Cardiac fibroblast (primary cell): ENCODE results near the gene MAVS.

ENCODE experiments used
- DNase-seq, 2 donors: peaks; one replicate each; pipeline versions ENCODE4 v3.0.0 to v3.0.0-alpha.2; 2010; ENCODE audit warnings: low read depth in 2 of 2
- H3K4me3 ChIP-seq, 2 donors: replicated peaks in 1 of 2; 1 replicate in 1 of 2; 2 replicates in 1 of 2; pipeline ENCODE4 v1.5.1; 2011; ENCODE audit warnings: low read depth in 2 of 2, low read length in 2 of 2, mild to moderate bottlenecking in 2 of 2, moderate library complexity in 1 of 2
- TF ChIP-seq, protein P1 (sequence below): IDR thresholded peaks from one replicate; pipeline ENCODE4 v1.5.1; 2011; ENCODE audit warnings: low read depth, mild to moderate bottlenecking, low read length, inconsistent platforms

Gene MAVS

DNA sequence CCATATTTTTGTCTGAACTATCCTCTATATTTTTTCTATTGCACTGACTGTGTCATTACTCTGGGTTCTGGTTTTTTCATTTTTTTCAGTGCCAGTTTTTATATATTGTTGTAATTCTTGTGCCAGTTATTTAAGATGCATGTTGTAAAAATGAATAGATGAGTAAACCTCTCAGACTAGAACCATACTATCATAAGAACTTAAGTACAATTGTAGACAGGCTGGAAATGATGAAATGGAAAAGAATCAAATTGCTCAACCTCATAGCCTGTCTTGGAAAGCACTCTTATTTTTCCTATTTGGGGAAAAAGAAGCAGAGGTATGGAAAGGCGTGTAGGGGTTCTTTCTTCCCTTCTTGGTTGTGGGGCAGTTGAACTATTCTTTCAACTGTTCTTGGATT, 72.7 kb downstream of the MAVS start:
- DNase-seq: peak; percentile 77 to 83
- H3K4me3 ChIP-seq: no peak overlapping the region
- TF ChIP-seq, protein P1, sequence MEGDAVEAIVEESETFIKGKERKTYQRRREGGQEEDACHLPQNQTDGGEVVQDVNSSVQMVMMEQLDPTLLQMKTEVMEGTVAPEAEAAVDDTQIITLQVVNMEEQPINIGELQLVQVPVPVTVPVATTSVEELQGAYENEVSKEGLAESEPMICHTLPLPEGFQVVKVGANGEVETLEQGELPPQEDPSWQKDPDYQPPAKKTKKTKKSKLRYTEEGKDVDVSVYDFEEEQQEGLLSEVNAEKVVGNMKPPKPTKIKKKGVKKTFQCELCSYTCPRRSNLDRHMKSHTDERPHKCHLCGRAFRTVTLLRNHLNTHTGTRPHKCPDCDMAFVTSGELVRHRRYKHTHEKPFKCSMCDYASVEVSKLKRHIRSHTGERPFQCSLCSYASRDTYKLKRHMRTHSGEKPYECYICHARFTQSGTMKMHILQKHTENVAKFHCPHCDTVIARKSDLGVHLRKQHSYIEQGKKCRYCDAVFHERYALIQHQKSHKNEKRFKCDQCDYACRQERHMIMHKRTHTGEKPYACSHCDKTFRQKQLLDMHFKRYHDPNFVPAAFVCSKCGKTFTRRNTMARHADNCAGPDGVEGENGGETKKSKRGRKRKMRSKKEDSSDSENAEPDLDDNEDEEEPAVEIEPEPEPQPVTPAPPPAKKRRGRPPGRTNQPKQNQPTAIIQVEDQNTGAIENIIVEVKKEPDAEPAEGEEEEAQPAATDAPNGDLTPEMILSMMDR: no peak

DNA sequence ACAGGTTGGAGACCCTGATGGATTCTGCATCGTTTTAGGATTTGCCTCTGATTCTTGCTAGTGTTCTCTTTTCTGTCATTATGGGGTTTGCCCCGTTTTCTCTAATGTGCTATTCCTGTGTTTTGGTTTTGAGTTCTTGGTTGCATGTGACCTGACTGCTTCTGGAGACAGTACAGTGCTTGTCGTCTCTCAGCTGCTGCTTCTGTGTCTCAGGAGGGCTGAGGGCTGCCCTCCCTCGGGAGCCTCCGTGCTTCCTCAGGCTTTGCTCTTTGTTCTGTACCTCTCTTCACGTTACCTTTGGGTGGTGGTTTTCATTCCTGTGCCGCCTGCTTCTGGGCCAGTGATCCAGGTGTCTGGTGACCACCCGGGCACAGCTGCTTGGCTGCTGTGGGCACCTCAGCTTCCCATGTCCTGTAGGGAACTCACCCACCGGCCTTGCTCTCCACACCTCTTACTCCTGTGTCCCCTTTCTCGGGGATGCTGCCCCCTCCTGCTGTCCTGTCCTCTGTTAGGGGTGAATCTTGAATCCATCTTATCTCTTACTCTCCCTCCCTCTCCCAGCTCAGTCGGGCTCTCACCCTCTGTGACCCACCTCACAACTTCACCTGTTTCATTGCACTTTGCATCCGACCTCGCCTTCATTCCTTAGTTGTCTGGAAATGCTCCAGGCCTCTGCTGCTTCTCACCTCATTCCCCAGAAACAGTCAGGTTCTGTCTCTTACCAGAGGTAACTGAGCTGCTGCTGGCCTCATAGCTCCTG, 75.8 kb downstream of the MAVS start:
- H3K4me3 ChIP-seq: no peak overlapping the region
- DNase-seq: no peak
- TF ChIP-seq, protein P1: no peak

DNA sequence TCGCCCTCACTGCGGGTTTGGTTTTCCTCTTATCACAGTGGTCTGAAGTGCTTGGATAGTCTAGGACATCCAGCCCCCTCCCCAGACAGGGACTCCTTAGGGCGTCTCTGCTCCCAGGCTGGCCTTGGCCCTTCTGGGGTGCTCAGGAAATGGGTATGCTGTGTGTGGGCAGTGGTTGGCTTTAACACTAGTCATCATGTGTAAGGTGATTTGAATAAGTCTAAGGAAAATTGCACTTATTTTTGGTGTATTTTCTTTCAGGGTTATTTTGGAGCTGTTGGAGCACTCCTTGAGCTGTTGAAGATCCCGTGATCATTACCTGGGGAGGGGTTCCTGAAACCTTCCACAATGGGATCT, 76.3 kb downstream of the MAVS start:
- no peak overlapping the region for H3K4me3 ChIP-seq
- TF ChIP-seq, protein P1: no peak

DNA sequence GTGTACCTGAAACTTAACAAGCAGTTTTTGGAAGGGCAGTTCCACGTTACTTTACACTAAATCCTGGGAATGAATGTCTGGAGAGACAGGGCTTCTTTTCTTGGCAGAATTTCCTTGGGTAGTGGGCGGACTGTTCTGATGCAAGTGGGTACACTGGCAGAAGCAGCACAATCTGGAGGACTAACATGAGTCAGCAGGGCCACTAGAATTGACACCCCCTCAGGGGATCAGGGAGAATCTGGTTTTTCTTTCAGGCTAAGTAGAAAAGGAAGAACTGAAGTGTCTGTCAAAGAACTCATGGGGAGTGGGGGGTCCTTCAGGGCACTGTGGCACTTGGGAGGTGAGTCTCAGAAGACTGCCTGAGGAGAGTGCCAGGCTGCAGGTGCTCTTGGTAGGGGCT, 77.2 kb downstream of the MAVS start:
- H3K4me3 ChIP-seq: no peak overlapping the region
- TF ChIP-seq, protein P1: no peak
- peak in 1 of 2 donors; percentile 58 for DNase-seq

More for the DNA sequence above, 76.3 kb downstream of the MAVS start:
- no peak for DNase-seq

DNA sequence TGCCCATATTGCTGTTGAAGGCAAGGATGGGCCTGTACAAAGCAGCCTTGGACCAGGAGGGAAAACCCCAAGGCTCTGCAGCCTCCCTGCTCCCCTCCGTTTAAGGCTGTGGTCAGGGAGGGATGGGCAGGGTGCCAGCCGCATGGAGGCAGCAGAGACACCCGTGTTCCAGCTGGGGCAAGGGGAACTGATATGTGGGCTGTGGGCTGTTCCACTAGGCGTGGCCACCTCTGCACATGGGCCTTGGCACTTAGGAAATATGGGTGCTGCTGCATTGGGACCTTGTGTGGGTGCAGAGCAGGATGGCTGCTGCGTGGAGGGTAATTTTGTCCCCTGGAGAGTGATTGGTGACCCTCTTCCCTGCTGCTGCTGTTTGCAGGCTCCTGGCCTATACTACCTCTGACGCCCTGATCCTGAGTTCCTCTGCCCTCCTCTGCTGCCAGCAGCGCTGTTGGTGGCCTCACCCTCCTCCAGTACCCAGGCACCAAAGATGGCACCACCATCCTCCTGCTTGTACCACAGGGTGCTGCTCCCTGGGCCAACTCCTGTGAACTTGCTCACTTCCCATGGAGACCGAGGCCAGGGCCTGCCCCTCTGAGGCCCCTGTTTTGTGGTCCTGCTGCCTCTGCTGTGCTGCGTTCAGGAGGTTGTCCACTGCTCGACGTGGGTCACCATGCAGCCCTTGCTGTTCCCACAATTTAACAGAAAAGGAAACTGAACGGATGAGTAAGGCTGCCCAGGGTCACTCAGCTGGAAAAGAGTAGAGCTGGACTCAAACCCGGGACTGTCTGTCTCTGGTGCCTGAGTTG, 77.9 kb downstream of the MAVS start:
- DNase-seq: no peak
- TF ChIP-seq, protein P1: no peak
- H3K4me3 ChIP-seq: no peak overlapping the region

DNA sequence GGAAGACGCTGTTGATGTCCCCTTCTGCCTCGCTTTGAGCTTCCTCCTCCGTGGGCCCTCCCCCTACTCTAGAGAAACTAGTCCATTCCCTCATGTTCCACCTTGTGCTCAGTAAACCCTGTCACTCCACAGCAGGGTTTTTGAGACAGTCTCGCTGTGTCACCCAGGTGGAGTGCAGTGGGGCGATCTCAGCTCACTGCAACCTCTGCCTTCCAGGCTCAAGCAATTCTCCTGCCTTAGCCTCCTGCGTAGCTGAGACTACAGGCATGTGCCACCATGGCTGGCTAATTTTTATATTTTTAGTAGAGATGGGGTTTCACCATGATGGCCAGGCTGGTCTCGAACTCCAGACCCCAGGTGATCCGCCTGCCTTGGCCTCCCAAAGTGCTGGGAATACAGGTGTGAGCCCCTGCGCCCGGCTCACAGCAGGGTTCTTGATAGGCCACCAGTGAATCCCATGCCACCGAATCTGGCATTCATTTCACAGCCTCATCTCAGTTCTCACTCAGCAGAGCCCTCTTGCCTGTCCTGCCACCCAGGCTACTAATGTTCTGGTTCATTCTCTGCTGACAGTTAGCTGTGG, 78.6 kb downstream of the MAVS start:
- no peak overlapping the region for H3K4me3 ChIP-seq
- no peak for DNase-seq
- TF ChIP-seq, protein P1: no peak
